PFSK-1 (cell line): Measurements from ENCODE around the gene LRP6.

Experiments used
- FOXP2 ChIP-seq: optimal IDR thresholded peaks from 2 replicates; pipeline ENCODE3; 2011; ENCODE audit warnings: borderline replicate concordance, control low read depth, inconsistent platforms; ENCODE audit not compliant: insufficient read depth; ENCODE audit errors: extremely low read length, extremely low read depth
- POLR2AphosphoS5 ChIP-seq: IDR thresholded peaks from 2 replicates; pipeline ENCODE4 v1.6.1; 2012; ENCODE audit warnings: low read depth, mild to moderate bottlenecking, control low read depth, low read length, moderate library complexity
- SIN3A ChIP-seq: IDR thresholded peaks from 2 replicates; pipeline ENCODE4 v1.6.1; 2012; ENCODE audit warnings: mild to moderate bottlenecking, low read length, moderate library complexity, borderline replicate concordance; ENCODE audit not compliant: insufficient read depth
- TAF1 ChIP-seq: IDR thresholded peaks from 2 replicates; pipeline ENCODE4 v1.6.1; 2012; ENCODE audit warnings: low read length, control low read depth, borderline replicate concordance; ENCODE audit not compliant: insufficient read depth
- TF ChIP-seq, protein P1 (sequence below), 2 experiments: IDR thresholded peaks; 2 replicates each; pipeline versions ENCODE4 v1.6.1 to v1.8.0; 2011 to 2012; ENCODE audit warnings: low read depth in 2 of 2, low read length in 2 of 2, control low read depth in 1 of 2, inconsistent platforms in 1 of 2, mild to moderate bottlenecking in 1 of 2, moderate library complexity in 1 of 2; ENCODE audit not compliant: insufficient read depth in 1 of 2

The LRP6 gene

GRCh38 chr12:12094481-12094880 lies 172.4 kb downstream of the LRP6 start:
- no peak for TF ChIP-seq FOXP2
- TF ChIP-seq, protein P1, sequence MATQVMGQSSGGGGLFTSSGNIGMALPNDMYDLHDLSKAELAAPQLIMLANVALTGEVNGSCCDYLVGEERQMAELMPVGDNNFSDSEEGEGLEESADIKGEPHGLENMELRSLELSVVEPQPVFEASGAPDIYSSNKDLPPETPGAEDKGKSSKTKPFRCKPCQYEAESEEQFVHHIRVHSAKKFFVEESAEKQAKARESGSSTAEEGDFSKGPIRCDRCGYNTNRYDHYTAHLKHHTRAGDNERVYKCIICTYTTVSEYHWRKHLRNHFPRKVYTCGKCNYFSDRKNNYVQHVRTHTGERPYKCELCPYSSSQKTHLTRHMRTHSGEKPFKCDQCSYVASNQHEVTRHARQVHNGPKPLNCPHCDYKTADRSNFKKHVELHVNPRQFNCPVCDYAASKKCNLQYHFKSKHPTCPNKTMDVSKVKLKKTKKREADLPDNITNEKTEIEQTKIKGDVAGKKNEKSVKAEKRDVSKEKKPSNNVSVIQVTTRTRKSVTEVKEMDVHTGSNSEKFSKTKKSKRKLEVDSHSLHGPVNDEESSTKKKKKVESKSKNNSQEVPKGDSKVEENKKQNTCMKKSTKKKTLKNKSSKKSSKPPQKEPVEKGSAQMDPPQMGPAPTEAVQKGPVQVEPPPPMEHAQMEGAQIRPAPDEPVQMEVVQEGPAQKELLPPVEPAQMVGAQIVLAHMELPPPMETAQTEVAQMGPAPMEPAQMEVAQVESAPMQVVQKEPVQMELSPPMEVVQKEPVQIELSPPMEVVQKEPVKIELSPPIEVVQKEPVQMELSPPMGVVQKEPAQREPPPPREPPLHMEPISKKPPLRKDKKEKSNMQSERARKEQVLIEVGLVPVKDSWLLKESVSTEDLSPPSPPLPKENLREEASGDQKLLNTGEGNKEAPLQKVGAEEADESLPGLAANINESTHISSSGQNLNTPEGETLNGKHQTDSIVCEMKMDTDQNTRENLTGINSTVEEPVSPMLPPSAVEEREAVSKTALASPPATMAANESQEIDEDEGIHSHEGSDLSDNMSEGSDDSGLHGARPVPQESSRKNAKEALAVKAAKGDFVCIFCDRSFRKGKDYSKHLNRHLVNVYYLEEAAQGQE (IDR thresholded peaks at IDR 0.05; ENCODE audit: insufficient read depth in 1 of 2, low read depth in 2 of 2, low read length in 2 of 2), result no peak
- TF ChIP-seq TAF1, result no peak
- no peak for TF ChIP-seq SIN3A
- TF ChIP-seq POLR2AphosphoS5, result no peak

- TF ChIP-seq FOXP2, result no peak
- no peak for TF ChIP-seq POLR2AphosphoS5
- no peak for TF ChIP-seq SIN3A
- no peak for TF ChIP-seq TAF1
- TF ChIP-seq, protein P1 (IDR thresholded peaks at IDR 0.05; ENCODE audit: insufficient read depth in 1 of 2, low read depth in 2 of 2, low read length in 2 of 2), result no peak
Observed at GRCh38 chr12:12091977-12092663, 174.7 kb downstream of the LRP6 start.

- TF ChIP-seq, protein P1 (IDR thresholded peaks at IDR 0.05; ENCODE audit: insufficient read depth in 1 of 2, low read depth in 2 of 2, low read length in 2 of 2), result no peak
- no peak for TF ChIP-seq FOXP2
Observed at GRCh38 chr12:12091071-12091470, 175.8 kb downstream of the LRP6 start.

DNA sequence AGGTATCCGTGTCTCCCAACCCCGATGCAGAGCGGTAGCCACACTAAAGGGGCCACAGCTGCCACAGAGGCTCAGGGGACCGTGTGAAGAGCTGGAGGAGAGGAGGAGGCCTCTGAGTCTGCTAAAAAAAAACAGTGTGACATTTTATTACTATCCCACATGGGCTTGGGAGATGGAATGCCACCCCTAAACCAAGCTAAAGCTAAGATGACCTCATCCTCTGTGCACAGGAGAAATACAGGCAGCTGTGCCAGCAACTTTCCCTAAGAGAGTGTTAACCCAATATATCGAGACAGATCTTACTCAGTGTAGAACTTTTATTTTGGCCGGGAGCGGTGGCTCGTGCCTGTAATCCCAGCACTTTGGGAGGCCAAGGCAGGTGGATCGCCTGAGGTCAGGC lies 178.1 kb downstream of the LRP6 start:
- no peak for TF ChIP-seq FOXP2
- TF ChIP-seq, protein P1 (IDR thresholded peaks at IDR 0.05; ENCODE audit: insufficient read depth in 1 of 2, low read depth in 2 of 2, low read length in 2 of 2), result no peak
- no peak for TF ChIP-seq TAF1
- no peak for TF ChIP-seq SIN3A
- no peak for TF ChIP-seq POLR2AphosphoS5

DNA sequence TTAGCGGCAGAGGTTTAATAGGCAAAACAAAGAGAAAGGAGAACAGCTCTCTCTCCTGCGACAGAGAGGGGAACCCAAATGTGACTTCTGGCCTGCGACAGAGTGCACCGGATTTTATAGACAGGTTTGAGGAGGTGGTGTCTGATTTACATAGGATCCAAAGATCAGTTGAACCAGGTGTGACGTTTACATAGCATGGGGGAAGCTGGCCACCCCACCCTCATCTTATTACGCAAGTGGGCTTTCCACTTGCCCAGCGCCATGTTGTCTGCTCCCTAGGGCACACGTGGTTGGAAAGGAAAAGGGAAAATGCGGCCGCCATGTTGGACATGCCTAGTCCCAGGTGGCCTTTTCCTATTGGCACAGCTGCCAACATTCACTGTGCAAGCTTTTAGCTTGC lies 178.7 kb downstream of the LRP6 start:
- TF ChIP-seq SIN3A (no peak), FOXP2 (no peak), POLR2AphosphoS5 (no peak), TAF1 (no peak)
- TF ChIP-seq, protein P1 (IDR thresholded peaks at IDR 0.05; ENCODE audit: insufficient read depth in 1 of 2, low read depth in 2 of 2, low read length in 2 of 2), result no peak
